A549 treated with dexamethasone at 1 μM for 4 hours (cell line): Measurements from ENCODE around the gene LRRC4C. TPM values are rescaled to one million over a fixed set of nuclear protein-coding genes. Genes with fewer than 3 reads are reported as not detected.

Experiments used
- total RNA-seq: library from RNA; stranded (reverse); fragments of 200-300 nt; extraction: Qiagen RNA extraction; gene quantifications from 5 replicates; pipeline ENCODE4 v1.2.3, GENCODE V29; 2022

Gene LRRC4C
- total RNA-seq, result not detected in 5 replicates

GRCh38 chr11:41459465-41460401 lies at the start of gene LRRC4C:
Gene LRRC4C, minus strand, starts transcription at chr11:41459652.

